ENCODE results near the gene MFAP1.

- TF ChIP-seq CTCF (IDR thresholded peaks at IDR 0.05) (no peak), POLR2A (IDR thresholded peaks at IDR 0.05) (no peak), POLR2AphosphoS5 (IDR thresholded peaks at IDR 0.05) (no peak)
Measured at GRCh38 chr15:43789409-43789808, 35.1 kb downstream of the MFAP1 start.
